IMR-90 (cell line): Measurements from ENCODE around the gene PLXNC1. TPM values are rescaled to one million over a fixed set of nuclear protein-coding genes. Genes with fewer than 3 reads are reported as not detected.

Source experiments
- ATAC-seq: fragments of 200-7000 bp; cut with Tn5 transposase; 2 replicates; pipeline ENCODE4 v1.9.1; 2020; ENCODE audit warnings: low read depth, mild to moderate bottlenecking, moderate library complexity
- BruUV-seq: library from RNA; stranded (reverse); fragments of 400-500 nt; replicated peaks from 2 replicates; lab custom pipeline; 2021; lab: Mats Ljungman, UMichigan
- CTCF ChIA-PET: fragments of 300-600 bp; formaldehyde crosslinking; extraction: SDS; loops from one replicate; lab custom pipeline; 2021; ENCODE audit warnings: antibody characterized with exemption; lab: Yijun Ruan, JAX
- POLR2A ChIA-PET: fragments of 300-600 bp; sonication (Branson Sonifier 250); formaldehyde crosslinking; loops from one replicate; lab custom pipeline; 2022; ENCODE audit warnings: antibody characterized with exemption; ENCODE audit not compliant: unreplicated experiment; lab: Charles Lee
- DNase-seq: peaks from one replicate; pipeline ENCODE4 v3.0.0; 2013
- H2AFZ ChIP-seq: replicated peaks from 2 replicates; pipeline ENCODE3; 2013; ENCODE audit warnings: low read length, mild to moderate bottlenecking; ENCODE audit not compliant: poor library complexity
- H2AK5ac ChIP-seq: 2 replicates; pipeline ENCODE4 v1.6.1; 2013; ENCODE audit warnings: low read depth, low read length, inconsistent platforms
- H2AK9ac ChIP-seq: replicated peaks from 2 replicates; pipeline ENCODE3; 2013; ENCODE audit warnings: mild to moderate bottlenecking, low read depth, low read length, moderate library complexity; ENCODE audit not compliant: poor library complexity
- H2BK120ac ChIP-seq: 2 replicates; pipeline ENCODE4 v1.6.1; 2013; ENCODE audit warnings: low read depth, low read length, inconsistent platforms
- H2BK15ac ChIP-seq: 3 replicates; pipeline ENCODE4 v1.6.1; 2013; ENCODE audit warnings: low read depth, low read length, inconsistent platforms
- H2BK20ac ChIP-seq: 2 replicates; pipeline ENCODE4 v1.6.1; 2013; ENCODE audit warnings: low read depth, mild to moderate bottlenecking, inconsistent platforms, low read length, moderate library complexity
- H2BK5ac ChIP-seq: 2 replicates; pipeline ENCODE4 v1.6.1; 2013; ENCODE audit warnings: mild to moderate bottlenecking, low read depth, low read length, inconsistent platforms; ENCODE audit not compliant: poor library complexity, severe bottlenecking
- H3K14ac ChIP-seq: replicated peaks from 2 replicates; pipeline ENCODE4 v1.6.1; 2013; ENCODE audit warnings: low read depth, low read length, inconsistent platforms
- H3K18ac ChIP-seq: 2 replicates; pipeline ENCODE4 v1.6.1; 2013; ENCODE audit warnings: low read depth, low read length, control low read depth
- H3K23ac ChIP-seq: 2 replicates; pipeline ENCODE4 v1.6.1; 2013; ENCODE audit warnings: low read depth, low read length, inconsistent platforms
- H3K27ac ChIP-seq: 2 replicates; pipeline ENCODE4 v1.5.1; 2013; ENCODE audit warnings: mild to moderate bottlenecking, control low read depth, low read length; ENCODE audit not compliant: insufficient read depth
- H3K27me3 ChIP-seq: 2 replicates; pipeline ENCODE4 v1.6.1; 2013; ENCODE audit warnings: low read length; ENCODE audit not compliant: control insufficient read depth, insufficient read depth
- H3K36me3 ChIP-seq: 2 replicates; pipeline ENCODE4 v1.6.1; 2013; ENCODE audit warnings: low read length, mixed read lengths; ENCODE audit not compliant: control insufficient read depth, insufficient read depth
- H3K4ac ChIP-seq: 2 replicates; pipeline ENCODE4 v1.6.1; 2013; ENCODE audit warnings: low read depth, low read length, inconsistent platforms
- H3K4me1 ChIP-seq: 2 replicates; pipeline ENCODE4 v1.6.1; 2013; ENCODE audit warnings: low read length, mixed read lengths; ENCODE audit not compliant: control insufficient read depth, insufficient read depth
- H3K4me2 ChIP-seq: 2 replicates; pipeline ENCODE4 v1.6.1; 2013; ENCODE audit warnings: low read depth, mild to moderate bottlenecking, control low read depth, low read length, moderate library complexity
- H3K4me3 ChIP-seq: 2 replicates; pipeline ENCODE4 v1.5.1; 2013; ENCODE audit warnings: low read depth, mild to moderate bottlenecking, control low read depth, low read length, moderate library complexity; ENCODE audit not compliant: insufficient read depth
- H3K56ac ChIP-seq: 2 replicates; pipeline ENCODE4 v1.6.1; 2013; ENCODE audit warnings: low read length, inconsistent platforms; ENCODE audit not compliant: insufficient read depth; ENCODE audit errors: extremely low read depth
- H3K79me1 ChIP-seq, 2 experiments: 2 replicates each; pipeline ENCODE4 v1.6.1; 2013; ENCODE audit warnings: low read length in 2 of 2, inconsistent platforms in 1 of 2, low read depth in 1 of 2
- H3K9ac ChIP-seq: 2 replicates; pipeline ENCODE4 v1.6.1; 2013; ENCODE audit warnings: low read depth, low read length, control low read depth
- H3K9me1 ChIP-seq: 2 replicates; pipeline ENCODE4 v1.6.1; 2013; ENCODE audit warnings: low read length, inconsistent platforms; ENCODE audit not compliant: insufficient read depth
- H3K9me3 ChIP-seq: 2 replicates; pipeline ENCODE4 v1.6.1; 2013; ENCODE audit warnings: low read length; ENCODE audit not compliant: control insufficient read depth, insufficient read depth
- H4K20me1 ChIP-seq: 2 replicates; pipeline ENCODE4 v1.6.1; 2013; ENCODE audit warnings: low read length, inconsistent platforms; ENCODE audit not compliant: insufficient read depth
- H4K5ac ChIP-seq: 2 replicates; pipeline ENCODE4 v1.6.1; 2013; ENCODE audit warnings: mild to moderate bottlenecking, low read depth, low read length, control low read depth
- H4K8ac ChIP-seq, 2 experiments: 2 replicates each; pipeline ENCODE4 v1.6.1; 2013; ENCODE audit warnings: low read depth in 2 of 2, low read length in 2 of 2, control low read depth in 1 of 2, inconsistent platforms in 1 of 2
- H4K91ac ChIP-seq: 2 replicates; pipeline ENCODE4 v1.6.1; 2013; ENCODE audit warnings: low read depth, low read length, inconsistent platforms; ENCODE audit not compliant: insufficient read depth
- BHLHE40 ChIP-seq: fragments of 150-350 bp; IDR thresholded peaks from 2 replicates; pipeline ENCODE4 v1.6.1; 2016; ENCODE audit warnings: mild to moderate bottlenecking, low read depth, low read length
- CEBPB ChIP-seq: IDR thresholded peaks from 2 replicates; pipeline ENCODE4 v1.6.1; 2012; ENCODE audit warnings: low read depth, low read length, improper control_type of control experiment
- CHD1 ChIP-seq: IDR thresholded peaks from 2 replicates; pipeline ENCODE4 v1.6.1; 2012; ENCODE audit warnings: low read depth, low read length, improper control_type of control experiment
- CTCF ChIP-seq: conservative IDR thresholded peaks from 2 replicates; pipeline ENCODE4 v1.5.1; 2012; ENCODE audit warnings: mild to moderate bottlenecking, low read depth, low read length, improper control_type of control experiment
- ELK1 ChIP-seq: fragments of 150-350 bp; IDR thresholded peaks from 2 replicates; pipeline ENCODE4 v1.6.1; 2016; ENCODE audit warnings: low read depth, mild to moderate bottlenecking, low read length, moderate library complexity, borderline replicate concordance
- FOS ChIP-seq: fragments of 150-350 bp; IDR thresholded peaks from 2 replicates; pipeline ENCODE4 v1.6.1; 2016; ENCODE audit warnings: low read depth, low read length
- MAFK ChIP-seq: IDR thresholded peaks from 2 replicates; pipeline ENCODE4 v1.6.1; 2012; ENCODE audit warnings: low read depth, low read length, improper control_type of control experiment
- MAZ ChIP-seq: IDR thresholded peaks from 2 replicates; pipeline ENCODE4 v1.6.1; 2012; ENCODE audit warnings: low read depth, mild to moderate bottlenecking, low read length, improper control_type of control experiment, moderate library complexity, borderline replicate concordance
- MXI1 ChIP-seq: IDR thresholded peaks from 2 replicates; pipeline ENCODE4 v1.6.1; 2012; ENCODE audit warnings: low read depth, mild to moderate bottlenecking, low read length, moderate library complexity, borderline replicate concordance
- NFE2L2 ChIP-seq: fragments of 150-350 bp; IDR thresholded peaks from 2 replicates; pipeline ENCODE4 v1.6.1; 2016; ENCODE audit warnings: low read depth, mild to moderate bottlenecking, low read length
- POLR2A ChIP-seq: IDR thresholded peaks from 2 replicates; pipeline ENCODE4 v1.6.1; 2012; ENCODE audit warnings: mild to moderate bottlenecking, low read depth, low read length
- RAD21 ChIP-seq: IDR thresholded peaks from 2 replicates; pipeline ENCODE4 v1.6.1; 2012; ENCODE audit warnings: low read length, improper control_type of control experiment
- RCOR1 ChIP-seq: IDR thresholded peaks from 2 replicates; pipeline ENCODE4 v1.6.1; 2012; ENCODE audit warnings: mild to moderate bottlenecking, low read length, improper control_type of control experiment; ENCODE audit not compliant: insufficient replicate concordance
- RFX5 ChIP-seq: IDR thresholded peaks from 2 replicates; pipeline ENCODE4 v1.8.0; 2012; ENCODE audit warnings: low read depth, mild to moderate bottlenecking, low read length, moderate library complexity
- SMC3 ChIP-seq: fragments of 150-350 bp; IDR thresholded peaks from 2 replicates; pipeline ENCODE4 v1.6.1; 2016; ENCODE audit warnings: low read depth, mild to moderate bottlenecking, antibody characterized with exemption, low read length, moderate library complexity
- USF2 ChIP-seq: fragments of 150-350 bp; IDR thresholded peaks from 2 replicates; pipeline ENCODE4 v1.6.1; 2017; ENCODE audit warnings: mild to moderate bottlenecking, antibody characterized with exemption, low read length, low read depth
- WGBS, 2 experiments: methylation state at CpG; one replicate each; pipeline versions ENCODE4 v1.1.5 to v1.1.7; 2013; ENCODE audit warnings: missing lambda C conversion rate in 2 of 2; ENCODE audit not compliant: insufficient read length in 1 of 2; ENCODE audit errors: extremely low coverage in 2 of 2; 5-methylcytosine and 5-hydroxymethylcytosine counted together
- dilution Hi-C: fragments of 300-500 bp; cut with HindIII; formaldehyde crosslinking; loops from one replicate; pipeline ENCODE4 v1.14.3; 2018; ENCODE audit warnings: low sequenced_read_pairs; ENCODE audit not compliant: unreplicated experiment
- in situ Hi-C: fragments of 300-500 bp; cut with MboI; formaldehyde crosslinking; loops from 3 replicates; pipeline ENCODE4 v1.14.3; 2019; ENCODE audit warnings: low sequenced_read_pairs, inconsistent platforms, mixed read lengths
- intact Hi-C: fragments of 100-400 bp; cut with micrococcal nuclease; formaldehyde crosslinking; loops from 2 replicates; pipeline ENCODE4 v1.10.0; 2022
- polyA plus RNA-seq, 3 experiments: library from polyadenylated mRNA; depleted of rRNA; stranded (reverse); fragments of >200 nt; gene quantifications; 2 replicates each; pipeline ENCODE4 v1.2.3, GENCODE V29; 2012; ENCODE audit warnings: low replicate concordance in 1 of 3
- total RNA-seq: library from RNA; depleted of rRNA; stranded (reverse); fragments of >200 nt; gene quantifications from 2 replicates; pipeline ENCODE4 v1.2.3, GENCODE V29; 2012

Gene PLXNC1
- total and polyA plus RNA-seq, 2 of the 4 experiments (the other 2 are of a cell fraction): 1.0 to 1.6 TPM

GRCh38 chr12:94218233-94218632 lies 69.9 kb downstream of the PLXNC1 start:
- Histone ChIP-seq H4K20me1 (no peaks in the 10 kb centered on the region), H4K91ac (no peak overlapping the region), H3K4me1 (no peaks in the 10 kb centered on the region), H2BK5ac (no peak overlapping the region), H3K4me2 (no peak overlapping the region), H3K23ac (no peak overlapping the region), H4K8ac (no peak overlapping the region), H3K27ac (no peak overlapping the region), H2AK9ac (no peak overlapping the region), H2AFZ (no peak overlapping the region), H2BK120ac (no peak overlapping the region), H3K9ac (no peak overlapping the region), H3K36me3 (no peaks in the 10 kb centered on the region), H3K27me3 (peaks cover 25% of the 10 kb centered on the region), H3K14ac (no peak overlapping the region), H3K4me3 (no peak overlapping the region), H3K9me3 (no peaks in the 10 kb centered on the region; the same call in 1 of the 2 replicates), H2BK15ac (no peak overlapping the region), H3K56ac (no peak overlapping the region), H2AK5ac (no peak overlapping the region), H3K4ac (no peak overlapping the region), H2BK20ac (no peak overlapping the region), H3K18ac (no peak overlapping the region), H3K79me1 (no peaks in the 10 kb centered on the region), H4K5ac (no peak overlapping the region), H3K9me1 (no peaks in the 10 kb centered on the region)
- DNase-seq (no peak), ATAC-seq (no peak)
- CTCF ChIA-PET: no interaction called here
- no TSS peak for BruUV-seq
- in situ Hi-C loops: no loop called here
- 83% methylated on average over 1 of the region's 3 CpGs; no CpG with 5 or more reads in 1 of the 2 experiments for WGBS, 2 experiments
- POLR2A ChIA-PET: no interaction called here
- intact Hi-C loops: no loop called here
- TF ChIP-seq RAD21 (no peak), RCOR1 (no peak), CTCF (no peak), ELK1 (no peak), POLR2A (no peak), BHLHE40 (no peak), CHD1 (no peak), RFX5 (no peak), MXI1 (no peak), NFE2L2 (no peak), MAZ (no peak), MAFK (no peak), USF2 (no peak), SMC3 (no peak), CEBPB (no peak), FOS (no peak)
- dilution Hi-C loops: no loop called here
